Neuron (in vitro differentiated cells): Measurements from ENCODE around the gene SLC16A1.

Experiments used
- H2AFZ ChIP-seq: one replicate; pipeline ENCODE4 v1.6.1; 2013; ENCODE audit warnings: low read depth, mild to moderate bottlenecking, inconsistent platforms, low read length, moderate library complexity
- H3K27me3 ChIP-seq: one replicate; pipeline ENCODE4 v1.6.1; 2013; ENCODE audit warnings: low read length; ENCODE audit not compliant: insufficient read depth
- H3K36me3 ChIP-seq: one replicate; pipeline ENCODE4 v1.6.1; 2013; ENCODE audit warnings: low read length; ENCODE audit not compliant: insufficient read depth
- H3K4me1 ChIP-seq: one replicate; pipeline ENCODE4 v1.6.1; 2013; ENCODE audit warnings: low read length; ENCODE audit not compliant: insufficient read depth
- H3K4me3 ChIP-seq: 2 replicates; pipeline ENCODE4 v1.5.1; 2013; ENCODE audit warnings: mild to moderate bottlenecking, low read length, moderate library complexity
- H3K9me3 ChIP-seq: one replicate; pipeline ENCODE4 v1.6.1; 2013; ENCODE audit warnings: low read length

SLC16A1 gene

GRCh38 chr1:112933820-112934571 lies 22.0 kb downstream of the SLC16A1 start:
- Histone ChIP-seq H2AFZ (no peak overlapping the region), H3K36me3 (peaks cover 3% of the 10 kb centered on the region), H3K4me1 (peaks cover 17% of the 10 kb centered on the region), H3K27me3 (no peaks in the 10 kb centered on the region), H3K4me3 (no peak overlapping the region), H3K9me3 (no peaks in the 10 kb centered on the region)

GRCh38 chr1:112929979-112930378 lies 26.0 kb downstream of the SLC16A1 start:
- H3K4me1 ChIP-seq = peaks cover 5% of the 10 kb centered on the region
- H3K36me3 ChIP-seq = peaks cover 30% of the 10 kb centered on the region
- no peaks in the 10 kb centered on the region for H3K9me3 ChIP-seq
- H3K27me3 ChIP-seq = no peaks in the 10 kb centered on the region
- no peak overlapping the region for H2AFZ ChIP-seq
- no peak overlapping the region for H3K4me3 ChIP-seq

GRCh38 chr1:112927462-112927990 lies 28.5 kb downstream of the SLC16A1 start:
- H3K4me3 ChIP-seq = no peak overlapping the region

GRCh38 chr1:112926858-112927257 lies 29.1 kb downstream of the SLC16A1 start:
- Histone ChIP-seq H3K9me3 (peaks cover 2% of the 10 kb centered on the region), H3K4me1 (no peaks in the 10 kb centered on the region), H3K4me3 (no peak overlapping the region), H3K36me3 (peaks cover 57% of the 10 kb centered on the region), H3K27me3 (no peaks in the 10 kb centered on the region), H2AFZ (no peak overlapping the region)

More at GRCh38 chr1:112927462-112927990, 28.5 kb downstream of the SLC16A1 start:
- Histone ChIP-seq H3K4me1 (no peaks in the 10 kb centered on the region), H3K9me3 (peaks cover 2% of the 10 kb centered on the region), H3K27me3 (no peaks in the 10 kb centered on the region), H2AFZ (no peak overlapping the region), H3K36me3 (peaks cover 52% of the 10 kb centered on the region)

- H2AFZ ChIP-seq = no peak overlapping the region
- no peaks in the 10 kb centered on the region for H3K4me1 ChIP-seq
- no peaks in the 10 kb centered on the region for H3K27me3 ChIP-seq
- no peak overlapping the region for H3K4me3 ChIP-seq
- H3K36me3 ChIP-seq = peaks cover 65% of the 10 kb centered on the region
- peaks cover 5% of the 10 kb centered on the region for H3K9me3 ChIP-seq
These were observed 31.0 kb downstream of the SLC16A1 start for GRCh38 chr1:112925015-112925414.

GRCh38 chr1:112923959-112924349 lies 32.0 kb downstream of the SLC16A1 start:
- H2AFZ ChIP-seq = no peak overlapping the region
- H3K9me3 ChIP-seq = peaks cover 5% of the 10 kb centered on the region
- no peaks in the 10 kb centered on the region for H3K4me1 ChIP-seq
- H3K36me3 ChIP-seq = peaks cover 70% of the 10 kb centered on the region
- no peak overlapping the region for H3K4me3 ChIP-seq
- no peaks in the 10 kb centered on the region for H3K27me3 ChIP-seq

DNA sequence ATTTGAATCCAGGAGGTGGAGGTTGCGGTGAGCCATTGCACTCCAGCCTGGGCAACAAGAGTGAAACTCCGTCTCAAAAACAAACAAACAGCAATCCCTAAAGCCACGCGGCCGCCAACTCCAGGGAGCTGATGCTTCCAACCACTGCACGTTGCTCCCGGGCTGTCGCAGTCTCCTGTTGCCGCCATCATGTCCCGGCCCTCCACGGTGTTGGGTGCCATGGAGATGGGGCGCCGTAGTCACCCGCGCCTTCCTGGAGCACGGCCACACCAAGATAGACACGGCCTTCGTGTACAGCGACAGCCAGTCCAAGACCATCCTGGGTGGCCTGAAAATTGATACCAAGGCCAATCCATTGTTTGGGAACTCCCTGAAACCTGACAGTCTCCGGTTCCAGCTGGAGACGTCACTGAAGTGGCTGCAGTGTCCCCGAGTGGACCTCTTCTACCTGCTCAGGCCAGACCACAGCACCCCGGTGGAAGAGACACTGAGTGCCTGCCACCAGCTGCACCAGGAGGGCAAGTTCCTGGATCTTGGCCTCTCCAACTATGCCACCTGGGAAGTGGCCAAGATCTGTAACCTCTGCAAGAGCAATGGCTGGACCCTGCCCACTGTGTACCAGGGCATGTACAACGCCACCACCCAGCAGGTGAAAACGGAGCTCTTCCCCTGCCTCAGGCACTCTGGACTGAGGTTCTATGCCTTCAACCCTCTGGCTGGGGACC lies 32.6 kb downstream of the SLC16A1 start:
- Histone ChIP-seq H3K27me3 (no peaks in the 10 kb centered on the region), H3K4me1 (no peaks in the 10 kb centered on the region), H3K4me3 (no peak overlapping the region), H3K9me3 (peaks cover 5% of the 10 kb centered on the region), H2AFZ (no peak overlapping the region), H3K36me3 (peaks cover 71% of the 10 kb centered on the region)

GRCh38 chr1:112911506-112912220 lies 44.3 kb downstream of the SLC16A1 start:
- Histone ChIP-seq H2AFZ (no peak overlapping the region), H3K36me3 (peaks cover 40% of the 10 kb centered on the region), H3K9me3 (peaks cover 1% of the 10 kb centered on the region), H3K27me3 (no peaks in the 10 kb centered on the region), H3K4me3 (no peak overlapping the region), H3K4me1 (no peaks in the 10 kb centered on the region)

DNA sequence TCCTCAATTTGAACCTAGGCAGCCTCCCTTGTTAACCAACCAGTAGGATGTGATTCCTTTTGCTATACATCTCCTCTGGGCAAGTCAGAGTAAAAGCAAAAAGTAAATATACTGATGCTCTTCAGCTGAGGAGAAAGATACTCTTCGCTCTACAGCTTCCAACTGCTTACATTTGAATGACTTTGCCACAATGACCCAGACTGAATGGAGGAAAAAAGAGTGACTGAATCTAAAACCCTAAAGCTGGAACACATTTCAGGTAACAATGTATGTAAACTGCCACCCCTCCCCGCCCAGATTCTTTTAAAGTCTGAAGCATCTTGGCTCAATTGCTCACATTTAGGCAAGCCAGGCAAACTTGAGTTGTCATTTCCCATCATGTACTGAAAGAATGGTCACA lies 46.1 kb downstream of the SLC16A1 start:
- H3K9me3 ChIP-seq = peaks cover 1% of the 10 kb centered on the region
- H3K36me3 ChIP-seq = peaks cover 25% of the 10 kb centered on the region
- no peak overlapping the region for H3K4me3 ChIP-seq
- no peaks in the 10 kb centered on the region for H3K27me3 ChIP-seq
- no peak overlapping the region for H2AFZ ChIP-seq
- no peaks in the 10 kb centered on the region for H3K4me1 ChIP-seq

DNA sequence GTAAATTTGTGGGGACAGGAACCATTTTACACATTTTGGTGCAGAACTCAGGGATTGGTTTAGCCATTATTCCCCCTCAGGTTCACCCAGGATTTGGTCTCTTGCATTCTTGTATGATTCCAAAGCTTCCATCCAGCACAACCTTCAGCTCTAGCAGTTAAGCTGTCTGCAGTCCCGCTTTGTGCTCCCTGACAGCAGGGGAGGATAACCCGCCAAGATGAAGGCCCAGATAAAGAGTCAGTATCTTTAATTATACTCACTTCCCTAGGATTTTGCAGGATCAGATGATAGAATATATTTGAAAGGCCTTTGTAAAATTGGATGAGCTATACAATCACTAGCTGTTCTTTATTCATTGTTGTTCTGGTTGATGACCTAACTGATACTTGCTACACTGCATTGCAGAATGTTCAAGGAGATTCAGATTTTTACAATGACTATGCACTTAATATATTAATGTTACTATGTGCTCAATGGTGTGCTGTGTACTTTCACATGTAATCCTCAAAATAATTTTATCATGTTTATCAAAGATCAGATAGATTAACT lies 49.8 kb downstream of the SLC16A1 start:
- no peak overlapping the region for H3K4me3 ChIP-seq

DNA sequence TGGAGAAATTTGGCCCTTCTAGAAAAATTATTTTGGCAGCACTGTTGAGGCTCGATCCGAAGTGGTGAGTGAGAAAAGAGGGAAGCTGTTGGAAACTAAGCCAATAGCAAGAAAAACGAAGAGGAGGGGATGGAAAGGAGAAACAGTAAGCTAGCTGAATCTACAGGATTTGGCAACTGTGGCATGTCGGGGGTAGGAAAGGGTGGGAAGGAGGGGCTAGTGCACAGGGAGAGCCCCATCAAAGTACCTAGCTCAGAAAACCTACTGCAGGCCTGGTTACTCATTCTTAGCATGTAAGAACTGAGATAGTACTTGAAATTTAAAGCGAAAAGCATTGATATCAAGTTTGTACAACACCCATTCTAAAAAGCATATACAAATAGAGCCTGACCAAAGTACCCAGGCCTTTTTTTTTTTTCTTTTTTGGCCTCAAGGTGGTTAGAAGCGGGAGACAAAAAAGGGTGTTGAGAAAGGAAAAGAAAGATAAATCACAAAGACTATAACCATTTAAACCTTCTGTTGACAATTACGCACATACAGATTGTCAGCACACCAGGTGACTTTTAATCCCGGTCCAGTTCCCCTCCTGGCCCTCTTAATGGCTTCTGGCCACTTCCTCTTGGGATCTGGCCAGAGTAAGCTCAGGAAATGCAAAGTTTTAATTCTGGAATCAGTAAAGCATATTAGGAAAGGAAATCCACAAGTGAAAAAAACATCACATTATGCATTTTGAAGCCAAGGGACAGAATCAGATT lies 50.4 kb downstream of the SLC16A1 start:
- no peaks in the 10 kb centered on the region for H3K27me3 ChIP-seq
- H3K36me3 ChIP-seq = peaks cover 7% of the 10 kb centered on the region
- H3K4me1 ChIP-seq = no peaks in the 10 kb centered on the region
- H2AFZ ChIP-seq = no peak overlapping the region
- H3K4me3 ChIP-seq = no peak overlapping the region
- H3K9me3 ChIP-seq = peaks cover 1% of the 10 kb centered on the region

More for the DNA sequence above, 49.8 kb downstream of the SLC16A1 start:
- peaks cover 7% of the 10 kb centered on the region for H3K36me3 ChIP-seq
- no peaks in the 10 kb centered on the region for H3K27me3 ChIP-seq
- H3K4me1 ChIP-seq = no peaks in the 10 kb centered on the region
- no peak overlapping the region for H2AFZ ChIP-seq
- peaks cover 1% of the 10 kb centered on the region for H3K9me3 ChIP-seq

- Histone ChIP-seq H3K4me1 (no peaks in the 10 kb centered on the region), H3K9me3 (peaks cover 1% of the 10 kb centered on the region), H3K27me3 (no peaks in the 10 kb centered on the region), H3K4me3 (no peak overlapping the region), H3K36me3 (peaks cover 3% of the 10 kb centered on the region), H2AFZ (no peak overlapping the region)
These were observed 51.1 kb downstream of the SLC16A1 start for GRCh38 chr1:112904831-112905261.
